H9 (cell line): ENCODE measurements around the gene CDK8. TPM values are rescaled to one million over a fixed set of nuclear protein-coding genes. Genes with fewer than 3 reads are reported as not detected.

Experiments used
- DNase-seq: peaks from one replicate; pipeline ENCODE4 v3.0.0-alpha.2; 2017
- H2AFZ ChIP-seq: one replicate; pipeline ENCODE4 v1.6.1; 2013; ENCODE audit warnings: mild to moderate bottlenecking, low read length, control low read depth, moderate library complexity
- H2AK5ac ChIP-seq: 2 replicates; pipeline ENCODE4 v1.6.1; 2013; ENCODE audit warnings: low read length, control low read depth, mixed read lengths; ENCODE audit not compliant: insufficient read length
- H2BK120ac ChIP-seq: one replicate; pipeline ENCODE4 v1.6.1; 2013; ENCODE audit warnings: low read depth, mild to moderate bottlenecking, low read length, control low read depth, inconsistent platforms; ENCODE audit not compliant: poor library complexity, severe bottlenecking
- H2BK12ac ChIP-seq: 2 replicates; pipeline ENCODE4 v1.6.1; 2013; ENCODE audit warnings: low read length, control low read depth, mixed read lengths, low read depth; ENCODE audit not compliant: insufficient read length
- H2BK15ac ChIP-seq: 2 replicates; pipeline ENCODE4 v1.6.1; 2013; ENCODE audit warnings: low read depth, low read length, control low read depth
- H2BK20ac ChIP-seq: one replicate; pipeline ENCODE4 v1.6.1; 2013; ENCODE audit warnings: low read depth, mild to moderate bottlenecking, low read length, control low read depth, inconsistent platforms; ENCODE audit not compliant: poor library complexity, severe bottlenecking
- H2BK5ac ChIP-seq: 2 replicates; pipeline ENCODE4 v1.6.1; 2013; ENCODE audit warnings: low read length, control low read depth, mixed read lengths; ENCODE audit not compliant: insufficient read length
- H3K14ac ChIP-seq: 2 replicates; pipeline ENCODE4 v1.6.1; 2013; ENCODE audit warnings: low read length, control low read depth; ENCODE audit not compliant: insufficient read depth
- H3K18ac ChIP-seq: 2 replicates; pipeline ENCODE4 v1.6.1; 2013; ENCODE audit warnings: low read depth, mild to moderate bottlenecking, mixed read lengths, low read length, control low read depth; ENCODE audit not compliant: insufficient read length
- H3K23ac ChIP-seq: 2 replicates; pipeline ENCODE4 v1.6.1; 2013; ENCODE audit warnings: low read length, control low read depth, mixed read lengths, low read depth; ENCODE audit not compliant: insufficient read length
- H3K23me2 ChIP-seq: 2 replicates; pipeline ENCODE4 v1.6.1; 2013; ENCODE audit warnings: low read depth, mild to moderate bottlenecking, mixed read lengths, low read length, control low read depth; ENCODE audit not compliant: insufficient read length, poor library complexity, severe bottlenecking
- H3K27ac ChIP-seq: 2 replicates; pipeline ENCODE4 v1.5.1; 2013; ENCODE audit warnings: low read length, control low read depth, mixed read lengths, low read depth; ENCODE audit not compliant: insufficient read length
- H3K27me3 ChIP-seq: 2 replicates; pipeline ENCODE4 v1.6.1; 2013; ENCODE audit warnings: low read length, control low read depth, inconsistent platforms; ENCODE audit not compliant: insufficient read depth
- H3K4ac ChIP-seq: 2 replicates; pipeline ENCODE4 v1.6.1; 2013; ENCODE audit warnings: low read depth, mild to moderate bottlenecking, control low read depth, inconsistent platforms, low read length, moderate library complexity
- H3K4me1 ChIP-seq: 2 replicates; pipeline ENCODE4 v1.6.1; 2013; ENCODE audit warnings: low read length, control low read depth, inconsistent platforms; ENCODE audit not compliant: insufficient read depth
- H3K4me2 ChIP-seq: 2 replicates; pipeline ENCODE4 v1.6.1; 2013; ENCODE audit warnings: low read length, control low read depth, mixed read lengths; ENCODE audit not compliant: insufficient read length, insufficient read depth
- H3K56ac ChIP-seq: 2 replicates; pipeline ENCODE4 v1.6.1; 2013; ENCODE audit warnings: low read depth, mild to moderate bottlenecking, mixed read lengths, low read length, control low read depth; ENCODE audit not compliant: insufficient read length
- H3K79me1 ChIP-seq: 2 replicates; pipeline ENCODE4 v1.6.1; 2013; ENCODE audit warnings: low read depth, mild to moderate bottlenecking, moderate library complexity, low read length, control low read depth, inconsistent platforms; ENCODE audit not compliant: insufficient read depth, poor library complexity, severe bottlenecking
- H3K79me2 ChIP-seq: 2 replicates; pipeline ENCODE4 v1.6.1; 2013; ENCODE audit warnings: low read length, control low read depth, inconsistent platforms; ENCODE audit not compliant: insufficient read depth
- H3K9ac ChIP-seq: 2 replicates; pipeline ENCODE4 v1.6.1; 2013; ENCODE audit warnings: low read length, control low read depth, mixed read lengths; ENCODE audit not compliant: insufficient read length; ENCODE audit errors: extremely low read depth
- H3K9me3 ChIP-seq: one replicate; pipeline ENCODE4 v1.6.1; 2013; ENCODE audit warnings: low read depth, low read length, inconsistent platforms; ENCODE audit not compliant: control insufficient read depth
- H3T11ph ChIP-seq: one replicate; pipeline ENCODE4 v1.6.1; 2013; ENCODE audit warnings: mild to moderate bottlenecking, low read length, control low read depth, inconsistent platforms
- H4K20me1 ChIP-seq: one replicate; pipeline ENCODE4 v1.6.1; 2013; ENCODE audit not compliant: control insufficient read depth, insufficient read length, insufficient read depth
- H4K5ac ChIP-seq: 2 replicates; pipeline ENCODE4 v1.6.1; 2013; ENCODE audit warnings: low read depth, mild to moderate bottlenecking, mixed read lengths, low read length, control low read depth; ENCODE audit not compliant: insufficient read length
- H4K8ac ChIP-seq: replicated peaks from 2 replicates; pipeline ENCODE4 v1.6.1; 2013; ENCODE audit warnings: low read length, control low read depth, mixed read lengths, low read depth; ENCODE audit not compliant: insufficient read length
- H4K91ac ChIP-seq: 2 replicates; pipeline ENCODE4 v1.6.1; 2013; ENCODE audit warnings: low read depth, mild to moderate bottlenecking, moderate library complexity, mixed read lengths, low read length, control low read depth; ENCODE audit not compliant: insufficient read length
- H3K27ac Mint-ChIP-seq, 3 experiments: 2 replicates in 2 of 3; 3 replicates in 1 of 3; pipeline ENCODE4 v1.8.0; 2020 to 2021; ENCODE audit warnings: mixed read lengths in 3 of 3, mild to moderate bottlenecking in 1 of 3, moderate library complexity in 1 of 3
- H3K27me3 Mint-ChIP-seq: 2 replicates; pipeline ENCODE4 v1.8.0; 2021; ENCODE audit warnings: low read depth, mild to moderate bottlenecking, moderate library complexity, mixed read lengths
- H3K36me3 Mint-ChIP-seq, 3 experiments: 2 replicates in 2 of 3; 3 replicates in 1 of 3; pipeline ENCODE4 v1.8.0; 2020 to 2021; ENCODE audit warnings: low read depth in 3 of 3, mixed read lengths in 3 of 3; ENCODE audit not compliant: insufficient read depth in 1 of 3
- H3K4me1 Mint-ChIP-seq, 2 experiments: 2 replicates each; pipeline ENCODE4 v1.8.0; 2020; ENCODE audit warnings: mixed read lengths in 2 of 2
- H3K4me3 Mint-ChIP-seq, 2 experiments: 2 replicates in 1 of 2; 3 replicates in 1 of 2; pipeline ENCODE4 v1.8.0; 2020 to 2021; ENCODE audit warnings: mild to moderate bottlenecking in 2 of 2, mixed read lengths in 2 of 2, moderate library complexity in 1 of 2
- H3K9me3 Mint-ChIP-seq, 2 experiments: 2 replicates in 1 of 2; 3 replicates in 1 of 2; pipeline ENCODE4 v1.8.0; 2020; ENCODE audit warnings: mild to moderate bottlenecking in 2 of 2, mixed read lengths in 2 of 2, moderate library complexity in 1 of 2
- CTCF ChIP-seq: fragments of 200-600 bp; sonication (generic); conservative IDR thresholded peaks from 3 replicates; pipeline ENCODE4 v1.8.0; 2021; ENCODE audit warnings: antibody characterized with exemption, mild to moderate bottlenecking
- WGBS: extraction: QIAGEN DNeasy Blood & Tissue Kit; methylation state at CpG from one replicate; pipeline ENCODE4 v1.1.7; 2013; ENCODE audit warnings: missing lambda C conversion rate, low lambda C conversion rate, mixed read lengths; ENCODE audit not compliant: insufficient read length; ENCODE audit errors: extremely low coverage; 5-methylcytosine and 5-hydroxymethylcytosine counted together
- total RNA-seq: library from RNA; stranded (reverse); gene quantifications from 2 replicates; pipeline ENCODE4 v1.2.1, GENCODE V29; 2021

The CDK8 gene
- total RNA-seq, 1 experiment from 2014 or later: 18.1 TPM

GRCh38 chr13:26208287-26208686 lies 45.6 kb upstream of the CDK8 start:
- no peak overlapping the region for H3K56ac ChIP-seq
- no peak overlapping the region for H4K91ac ChIP-seq
- no peaks in the 10 kb centered on the region for H3K79me1 ChIP-seq
- no peaks in the 10 kb centered on the region for H3K79me2 ChIP-seq
- no peak overlapping the region for H3K4me3 Mint-ChIP-seq
- no peak overlapping the region for H3K14ac ChIP-seq
- H2AK5ac ChIP-seq: no peak overlapping the region
- H2BK120ac ChIP-seq: no peak overlapping the region
- H3K4me1 ChIP-seq: no peaks in the 10 kb centered on the region
- H2AFZ ChIP-seq: no peak overlapping the region
- H3K36me3 Mint-ChIP-seq: peaks cover 0 to 7% (median 6%) of the 10 kb centered on the region in 3 experiments; a peak in 2 of 7 replicates
- no peak overlapping the region for H3T11ph ChIP-seq
- H2BK12ac ChIP-seq: no peak overlapping the region
- no peaks in the 10 kb centered on the region for H3K9me3 Mint-ChIP-seq
- no peaks in the 10 kb centered on the region for H3K27me3 ChIP-seq
- TF ChIP-seq CTCF: no peak
- no peaks in the 10 kb centered on the region for H4K20me1 ChIP-seq
- WGBS: no CpG with 5 or more reads among the region's 1 CpG
- no peak overlapping the region for H4K5ac ChIP-seq
- H3K4ac ChIP-seq: no peak overlapping the region
- H3K9ac ChIP-seq: no peak overlapping the region
- no peaks in the 10 kb centered on the region for H3K9me3 ChIP-seq
- no peak overlapping the region for H3K4me2 ChIP-seq
- H4K8ac ChIP-seq: no peak overlapping the region
- H2BK15ac ChIP-seq: no peak overlapping the region
- no peaks in the 10 kb centered on the region for H3K27me3 Mint-ChIP-seq
- no peak overlapping the region for H3K27ac Mint-ChIP-seq
- DNase-seq: no peak
- H3K4me1 Mint-ChIP-seq: peaks cover 0 to under 1% of the 10 kb centered on the region in 2 experiments; a peak in 1 of 4 replicates
- H2BK5ac ChIP-seq: no peak overlapping the region
- H3K18ac ChIP-seq: no peak overlapping the region
- no peaks in the 10 kb centered on the region for H3K23me2 ChIP-seq
- no peak overlapping the region for H3K27ac ChIP-seq
- no peak overlapping the region for H3K23ac ChIP-seq
- H2BK20ac ChIP-seq: no peak overlapping the region
